Subcutaneous abdominal adipose tissue (tissue), 5 donors: ENCODE data around the gene ANXA5.

Experiments
- H3K27ac ChIP-seq: one replicate; pipeline ENCODE4 v1.7.0; 2013; ENCODE audit warnings: low read depth, mild to moderate bottlenecking, inconsistent platforms, low read length, moderate library complexity
- H3K27me3 ChIP-seq, 5 donors: one replicate each; pipeline ENCODE4 v1.7.0; 2013; ENCODE audit warnings: low read length in 5 of 5, inconsistent platforms in 1 of 5; ENCODE audit not compliant: control insufficient read depth in 5 of 5, insufficient read depth in 4 of 5
- H3K36me3 ChIP-seq, 5 donors: one replicate each; pipeline ENCODE4 v1.7.0; 2013; ENCODE audit warnings: low read length in 5 of 5; ENCODE audit not compliant: control insufficient read depth in 5 of 5, insufficient read depth in 5 of 5
- H3K4me1 ChIP-seq, 5 donors: one replicate each; pipeline ENCODE4 v1.7.0; 2013; ENCODE audit warnings: low read length in 5 of 5, mild to moderate bottlenecking in 3 of 5, moderate library complexity in 1 of 5; ENCODE audit not compliant: control insufficient read depth in 5 of 5, insufficient read depth in 5 of 5
- H3K4me3 ChIP-seq, 5 donors: one replicate each; pipeline ENCODE4 v1.7.0; 2013; ENCODE audit warnings: low read length in 5 of 5, low read depth in 1 of 5
- H3K9ac ChIP-seq, 5 donors: one replicate each; pipeline ENCODE4 v1.7.0; 2013; ENCODE audit warnings: low read length in 5 of 5, mild to moderate bottlenecking in 4 of 5, moderate library complexity in 3 of 5
- H3K9me3 ChIP-seq, 5 donors: one replicate each; pipeline ENCODE4 v1.7.0; 2013; ENCODE audit warnings: low read length in 5 of 5; ENCODE audit not compliant: control insufficient read depth in 5 of 5
- donor health status: healthy.
- donor health status: healthy.
- donor health status: healthy.
- donor health status: healthy.
- donor health status: healthy.

The ANXA5 gene

DNA sequence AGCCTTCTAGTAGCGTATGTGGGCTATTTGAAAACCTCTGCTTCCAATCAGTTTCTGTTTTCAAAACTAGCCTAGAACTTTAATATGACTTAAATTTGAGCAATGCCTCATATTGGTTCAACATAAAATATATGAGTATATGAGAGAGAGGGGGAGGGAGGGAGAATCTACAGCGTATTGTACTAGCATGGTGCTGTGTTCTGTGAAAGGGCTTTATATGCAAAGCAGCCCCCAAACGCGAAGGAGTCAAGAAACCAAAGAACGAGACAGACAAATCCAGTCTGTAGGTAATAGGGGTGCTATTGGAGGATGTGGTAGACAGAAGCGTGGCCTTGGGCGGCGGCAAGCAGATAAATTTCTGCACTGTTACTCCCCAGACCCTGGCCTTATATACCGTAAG, 784 bp upstream of the ANXA5 start:
- peak overlapping the region; percentile 99 for H3K27ac ChIP-seq
- H3K27me3 ChIP-seq = no peaks in the 10 kb centered on the region
- no peaks in the 10 kb centered on the region for H3K9me3 ChIP-seq
- H3K9ac ChIP-seq = peak overlapping the region; percentile 12 to 100 (median 85)
- H3K36me3 ChIP-seq = peaks cover 0 to 2% (median 0%) of the 10 kb centered on the region in 5 donors
- peak overlapping the region; percentile 80 to 98 (median 90) for H3K4me3 ChIP-seq
- H3K4me1 ChIP-seq = peaks cover 2 to 42% (median 33%) of the 10 kb centered on the region in 5 donors

DNA sequence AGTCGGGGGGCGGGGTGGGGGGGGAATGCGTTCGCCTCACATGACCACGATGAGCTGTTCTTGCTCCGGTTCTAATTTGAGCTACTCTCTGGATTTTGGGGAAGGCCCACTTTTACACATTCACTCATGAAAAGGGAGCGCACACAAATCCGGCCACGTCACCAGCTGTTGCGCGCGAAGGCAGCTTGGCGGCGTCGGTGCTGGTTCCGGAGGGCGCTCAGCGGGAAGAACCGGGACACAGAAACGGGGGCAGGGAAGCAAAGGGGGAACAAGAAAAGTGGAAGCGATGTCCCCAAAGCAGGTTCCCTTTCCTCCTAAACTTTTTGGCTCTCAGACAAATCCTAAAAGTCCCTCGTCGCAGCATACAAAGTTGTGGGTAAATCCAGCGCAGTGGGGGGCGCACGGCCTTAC, 605 bp downstream of the ANXA5 start:
- peaks cover 0 to 5% (median 2%) of the 10 kb centered on the region in 5 donors for H3K36me3 ChIP-seq
- peak overlapping the region; percentile 92 to 100 (median 100) for H3K9ac ChIP-seq
- H3K9me3 ChIP-seq = no peaks in the 10 kb centered on the region
- H3K27ac ChIP-seq = peak overlapping the region; percentile 99
- peak overlapping the region; percentile 90 to 99 (median 98) for H3K4me3 ChIP-seq
- H3K4me1 ChIP-seq = peaks cover 2 to 55% (median 46%) of the 10 kb centered on the region in 5 donors
- no peaks in the 10 kb centered on the region for H3K27me3 ChIP-seq

DNA sequence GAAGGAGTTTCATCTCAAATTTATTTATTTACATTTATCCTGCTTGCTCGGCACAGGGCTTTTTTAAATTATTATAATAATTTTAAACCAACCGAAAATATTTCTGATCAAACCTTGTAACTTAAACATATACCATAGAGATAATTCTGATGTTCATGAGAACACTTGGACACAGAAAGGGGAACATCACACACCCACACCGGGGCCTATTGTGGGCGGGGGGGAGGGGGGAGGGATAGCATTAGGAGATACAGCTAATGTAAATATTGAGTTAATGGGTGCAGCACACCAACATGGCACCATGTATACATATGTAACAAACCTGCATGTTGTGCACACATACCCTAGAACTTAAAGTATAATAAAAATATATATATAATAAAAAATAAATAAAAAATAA, 2.9 kb downstream of the ANXA5 start:
- H3K9ac ChIP-seq = peak overlapping the region in 4 of 5 donors; percentile 31 to 81 (median 68)
- H3K9me3 ChIP-seq = no peaks in the 10 kb centered on the region
- H3K27me3 ChIP-seq = no peaks in the 10 kb centered on the region
- H3K36me3 ChIP-seq = peaks cover 0 to 5% (median 2%) of the 10 kb centered on the region in 5 donors
- H3K4me1 ChIP-seq = peaks cover 4 to 76% (median 69%) of the 10 kb centered on the region in 5 donors
- peak overlapping the region; percentile 19 to 98 (median 56) for H3K4me3 ChIP-seq
- peak overlapping the region; percentile 97 for H3K27ac ChIP-seq

DNA sequence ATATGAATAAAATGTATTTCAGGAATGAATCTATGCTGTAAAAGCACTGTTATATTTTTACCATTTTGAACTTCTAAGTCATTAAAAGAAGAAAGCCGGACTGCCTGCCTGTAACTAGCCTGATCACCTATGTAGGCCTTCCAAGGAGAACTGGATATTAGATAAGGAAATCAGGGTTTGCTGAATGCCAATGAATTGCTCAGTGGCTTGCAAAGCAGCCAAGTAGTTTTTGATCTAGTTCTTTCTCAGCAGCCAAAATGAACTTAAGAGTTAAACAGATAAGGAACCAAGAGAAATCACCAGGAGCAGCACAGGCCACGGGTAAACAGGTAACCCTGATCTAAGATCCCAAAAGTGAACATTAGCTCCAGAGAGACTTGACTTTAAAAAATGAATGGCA, 3.3 kb downstream of the ANXA5 start:
- H3K4me1 ChIP-seq = peaks cover 4 to 78% (median 70%) of the 10 kb centered on the region in 5 donors
- no peaks in the 10 kb centered on the region for H3K27me3 ChIP-seq
- peaks cover 0 to 5% (median 2%) of the 10 kb centered on the region in 5 donors for H3K36me3 ChIP-seq
- H3K27ac ChIP-seq = peak overlapping the region; percentile 97
- peak overlapping the region; percentile 19 to 60 (median 55) for H3K4me3 ChIP-seq
- no peaks in the 10 kb centered on the region for H3K9me3 ChIP-seq
- H3K9ac ChIP-seq = peak overlapping the region in 4 of 5 donors; percentile 31 to 81 (median 68)

DNA sequence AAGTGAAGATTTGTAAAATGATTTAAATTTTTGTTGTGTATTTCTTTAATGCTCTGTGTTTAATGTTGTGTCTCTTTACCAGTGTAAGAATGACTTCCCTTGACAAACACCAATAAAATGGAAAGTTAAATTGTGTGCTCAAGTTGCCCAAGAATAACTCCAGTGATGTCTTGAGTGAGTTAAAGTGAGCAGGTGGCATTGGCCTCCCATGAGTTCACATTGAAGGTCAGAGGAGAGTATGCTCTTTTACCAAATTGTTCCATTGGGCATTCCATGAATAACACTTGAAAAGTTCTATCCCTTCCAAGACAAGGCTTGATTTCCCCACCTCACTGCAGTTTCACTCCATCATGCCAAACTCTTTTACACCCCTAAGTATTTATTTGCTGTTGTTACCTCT, 4.5 kb downstream of the ANXA5 start:
- H3K27ac ChIP-seq = peak overlapping the region; percentile 97
- peak overlapping the region in 4 of 5 donors; percentile 50 to 60 (median 56) for H3K4me3 ChIP-seq
- H3K27me3 ChIP-seq = no peaks in the 10 kb centered on the region
- peak overlapping the region in 3 of 5 donors; percentile 35 to 78 (median 48) for H3K9ac ChIP-seq
- no peaks in the 10 kb centered on the region for H3K9me3 ChIP-seq
- H3K36me3 ChIP-seq = peaks cover 0 to 6% (median 4%) of the 10 kb centered on the region in 5 donors
- peaks cover 4 to 78% (median 70%) of the 10 kb centered on the region in 5 donors for H3K4me1 ChIP-seq

DNA sequence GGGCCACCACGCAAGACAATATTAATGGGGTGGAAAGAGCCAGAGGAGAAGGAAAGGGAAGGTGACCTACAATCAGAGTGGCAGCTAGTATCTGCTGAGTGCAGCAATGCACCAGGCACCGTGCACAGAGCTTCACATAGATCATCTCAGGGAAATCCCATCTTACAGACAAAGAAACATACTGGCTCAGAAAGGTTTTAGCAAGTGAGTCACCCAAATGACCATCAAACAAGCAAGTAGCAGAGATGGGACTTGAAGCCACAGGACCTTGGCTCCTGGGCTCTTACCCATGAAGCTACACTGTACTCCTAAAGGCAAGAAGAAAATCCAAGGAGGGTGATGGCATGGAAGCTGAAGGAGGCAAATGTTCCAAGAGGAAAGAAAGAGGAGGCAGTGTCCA, 6.8 kb downstream of the ANXA5 start:
- H3K27ac ChIP-seq = peak overlapping the region; percentile 97
- H3K4me3 ChIP-seq = peak overlapping the region in 4 of 5 donors; percentile 21 to 57 (median 35)
- H3K9me3 ChIP-seq = no peaks in the 10 kb centered on the region
- peaks cover 6 to 79% (median 77%) of the 10 kb centered on the region in 5 donors for H3K4me1 ChIP-seq
- peaks cover 11 to 24% (median 18%) of the 10 kb centered on the region in 5 donors for H3K36me3 ChIP-seq
- no peaks in the 10 kb centered on the region for H3K27me3 ChIP-seq
- H3K9ac ChIP-seq = peak overlapping the region; percentile 39 to 84 (median 42)

DNA sequence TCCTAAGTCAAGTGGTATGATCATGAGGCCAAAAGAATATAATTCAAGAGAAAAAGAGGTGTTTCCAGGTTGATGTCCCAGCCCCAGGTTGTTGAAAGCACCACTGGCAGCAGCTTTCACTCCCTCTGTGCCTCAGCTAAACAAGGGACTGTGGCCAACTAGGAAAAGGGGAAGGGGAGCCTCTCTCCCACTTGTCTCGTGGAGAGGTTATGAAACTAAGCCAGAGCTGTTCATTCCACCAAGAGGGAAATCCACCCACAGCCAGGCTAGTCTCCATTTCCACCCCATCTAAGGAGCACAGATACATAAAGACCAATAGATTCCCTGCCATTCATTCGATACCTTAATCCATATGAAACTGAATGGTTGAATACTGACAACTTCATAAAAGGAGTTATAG, 8.1 kb downstream of the ANXA5 start:
- Histone ChIP-seq H3K4me3 (peak overlapping the region in 2 of 5 donors; percentile 26 to 32), H3K36me3 (peaks cover 17 to 35% (median 22%) of the 10 kb centered on the region in 5 donors), H3K27ac (peak overlapping the region; percentile 97), H3K9ac (peak overlapping the region; percentile 40 to 84 (median 48)), H3K9me3 (no peaks in the 10 kb centered on the region), H3K4me1 (peaks cover 6 to 76% (median 74%) of the 10 kb centered on the region in 5 donors), H3K27me3 (no peaks in the 10 kb centered on the region)

DNA sequence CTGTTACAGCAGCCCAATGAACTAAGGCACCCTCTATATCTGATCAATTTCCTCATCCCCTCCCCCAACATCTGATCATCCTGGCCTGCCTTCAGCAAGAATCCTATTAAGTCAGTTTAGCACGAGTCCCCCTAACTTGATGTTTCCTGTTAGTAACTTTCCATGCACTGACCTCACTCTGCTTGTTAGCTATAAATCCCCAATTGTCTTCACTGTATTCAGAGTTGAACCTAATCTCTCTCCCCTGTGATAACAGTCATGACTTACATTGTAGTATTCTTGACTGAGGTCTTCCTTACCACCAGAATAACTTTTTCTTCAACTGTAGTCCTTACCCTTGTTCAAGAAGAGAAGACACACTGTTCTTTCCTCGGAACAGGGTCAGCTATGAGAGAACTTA, 8.5 kb downstream of the ANXA5 start:
- Histone ChIP-seq H3K27me3 (no peaks in the 10 kb centered on the region), H3K27ac (peak overlapping the region; percentile 97), H3K4me3 (peak overlapping the region in 1 of 5 donors; percentile 26), H3K4me1 (peaks cover 6 to 71% (median 70%) of the 10 kb centered on the region in 5 donors), H3K9me3 (no peaks in the 10 kb centered on the region), H3K9ac (peak overlapping the region in 4 of 5 donors; percentile 40 to 84 (median 52)), H3K36me3 (peaks cover 17 to 39% (median 26%) of the 10 kb centered on the region in 5 donors)

DNA sequence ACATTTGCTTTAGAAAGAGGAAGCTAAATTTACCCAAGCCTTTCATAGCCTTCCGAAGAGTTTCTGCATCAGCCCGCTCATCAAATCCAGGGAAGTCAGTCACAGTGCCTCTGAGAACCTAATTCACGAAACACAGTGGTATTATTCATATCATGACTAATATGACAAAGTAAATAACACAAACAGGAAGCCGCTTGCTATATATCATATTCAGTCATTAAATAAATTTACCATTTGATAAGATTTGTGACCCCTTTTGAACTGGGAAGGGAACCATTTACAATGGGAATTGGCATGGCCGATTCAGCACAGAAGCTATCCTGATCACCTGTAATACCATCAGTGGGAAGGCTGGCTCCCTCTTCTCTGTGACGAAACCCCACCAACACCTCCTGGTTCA, 10.5 kb downstream of the ANXA5 start:
- H3K4me3 ChIP-seq = no peak overlapping the region
- no peaks in the 10 kb centered on the region for H3K27me3 ChIP-seq
- H3K9me3 ChIP-seq = no peaks in the 10 kb centered on the region
- peaks cover 6 to 52% (median 51%) of the 10 kb centered on the region in 5 donors for H3K4me1 ChIP-seq
- peak overlapping the region in 2 of 5 donors; percentile 2 to 36 for H3K9ac ChIP-seq
- H3K27ac ChIP-seq = peak overlapping the region; percentile 97
- peaks cover 31 to 54% (median 41%) of the 10 kb centered on the region in 5 donors for H3K36me3 ChIP-seq

DNA sequence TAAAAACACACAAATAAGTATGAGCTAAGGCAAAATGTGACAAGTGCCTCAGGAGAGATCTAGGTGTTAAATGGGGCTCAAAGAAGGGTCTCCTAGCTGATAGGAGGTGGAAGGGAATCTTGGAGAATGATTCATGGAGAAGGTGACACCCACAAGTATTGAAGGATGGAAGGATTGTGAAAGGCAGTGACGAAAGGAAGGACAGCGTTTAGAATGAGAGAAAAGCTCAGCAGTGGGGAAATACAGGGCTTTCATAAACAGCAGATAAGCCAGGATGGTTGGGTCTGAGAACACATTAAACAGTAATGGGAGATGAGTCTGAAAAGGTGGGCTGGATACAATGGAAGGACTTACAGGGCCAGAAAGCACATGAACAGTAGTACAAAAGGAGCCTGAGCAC, 11.5 kb downstream of the ANXA5 start:
- Histone ChIP-seq H3K27ac (peak overlapping the region; percentile 97), H3K9me3 (no peaks in the 10 kb centered on the region), H3K4me1 (peaks cover 6 to 44% (median 41%) of the 10 kb centered on the region in 5 donors), H3K9ac (peak overlapping the region in 2 of 5 donors; percentile 33 to 56), H3K36me3 (peaks cover 39 to 64% (median 51%) of the 10 kb centered on the region in 5 donors), H3K4me3 (no peak overlapping the region), H3K27me3 (no peaks in the 10 kb centered on the region)
